ENCODE results near the gene NEK6. TPM values are rescaled to one million over a fixed set of nuclear protein-coding genes. Genes with fewer than 3 reads are reported as not detected.
A peak's percentile ranks its signal among the peaks of the same experiment; 100 is the strongest.

Gene NEK6
- polyA plus RNA-seq, 2 of the 4 experiments (the other 2 are of a cell fraction) = 26.1 to 33.7 TPM

DNA sequence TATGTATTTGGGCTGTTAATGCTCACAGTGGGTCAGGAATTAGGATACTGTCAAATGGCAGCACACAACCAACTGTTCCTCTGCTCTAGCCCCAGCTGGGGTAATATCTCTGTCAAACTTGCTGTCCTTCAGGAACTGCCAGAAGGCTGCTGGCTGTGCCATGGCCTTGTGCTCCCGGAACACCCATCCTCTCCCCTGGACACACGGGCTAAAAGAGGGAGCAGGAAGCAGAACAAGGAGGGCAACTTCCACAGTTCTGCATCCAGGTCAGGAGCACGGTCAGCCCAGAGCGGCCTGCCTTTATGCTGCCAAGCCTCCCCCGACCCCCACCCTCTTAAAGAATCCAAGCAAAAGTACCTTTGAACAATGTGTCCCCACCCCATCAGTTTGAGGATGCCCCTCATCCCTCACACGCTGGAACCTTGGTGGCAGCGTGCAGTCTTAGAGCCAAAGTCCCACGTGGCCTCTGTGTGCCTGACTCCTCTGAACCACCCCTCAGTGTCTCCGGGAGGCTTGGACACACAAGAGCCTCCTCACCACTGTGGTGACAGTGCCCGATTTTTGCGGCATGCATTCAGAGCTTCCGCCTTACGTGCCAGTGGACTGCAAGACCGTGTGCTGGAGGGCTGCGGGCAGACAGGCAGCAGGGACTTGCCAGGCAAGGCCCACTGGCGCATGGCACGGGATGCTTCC, 96.7 kb downstream of the NEK6 start:
- H3K9me3 ChIP-seq = no peaks in the 10 kb centered on the region
- no peak for TF ChIP-seq POLR2AphosphoS2 (conservative IDR thresholded peaks at IDR 0.05; ENCODE audit: low read length)
- H3K4me3 ChIP-seq = no peak overlapping the region
- no peak overlapping the region for H3K4me2 ChIP-seq
- WGBS (ENCODE audit: missing lambda C conversion rate) = 91% methylated on average over 17 of the region's 17 CpGs
- ChIA-PET CTCF (interaction anchor here (1.4 to 3.3 kb wide), 3 partner anchors 8 to 228 kb away, joined by 3 to 13 read pairs (median 7); no protein-coding TSS in a partner anchor), POLR2A (no interaction called here)
- FAIRE-seq (no peak), DNase-seq (ENCODE audit: low read depth in 1 of 2, low spot score in 1 of 2) (no peak), ATAC-seq (no peak)
- no peaks in the 10 kb centered on the region for H3K4me1 ChIP-seq
- H3K27ac ChIP-seq = 0 out of 6 replicates have a peak overlapping the region, but pooled peaks of 1 of the 2 experiments have one; percentile 7

DNA sequence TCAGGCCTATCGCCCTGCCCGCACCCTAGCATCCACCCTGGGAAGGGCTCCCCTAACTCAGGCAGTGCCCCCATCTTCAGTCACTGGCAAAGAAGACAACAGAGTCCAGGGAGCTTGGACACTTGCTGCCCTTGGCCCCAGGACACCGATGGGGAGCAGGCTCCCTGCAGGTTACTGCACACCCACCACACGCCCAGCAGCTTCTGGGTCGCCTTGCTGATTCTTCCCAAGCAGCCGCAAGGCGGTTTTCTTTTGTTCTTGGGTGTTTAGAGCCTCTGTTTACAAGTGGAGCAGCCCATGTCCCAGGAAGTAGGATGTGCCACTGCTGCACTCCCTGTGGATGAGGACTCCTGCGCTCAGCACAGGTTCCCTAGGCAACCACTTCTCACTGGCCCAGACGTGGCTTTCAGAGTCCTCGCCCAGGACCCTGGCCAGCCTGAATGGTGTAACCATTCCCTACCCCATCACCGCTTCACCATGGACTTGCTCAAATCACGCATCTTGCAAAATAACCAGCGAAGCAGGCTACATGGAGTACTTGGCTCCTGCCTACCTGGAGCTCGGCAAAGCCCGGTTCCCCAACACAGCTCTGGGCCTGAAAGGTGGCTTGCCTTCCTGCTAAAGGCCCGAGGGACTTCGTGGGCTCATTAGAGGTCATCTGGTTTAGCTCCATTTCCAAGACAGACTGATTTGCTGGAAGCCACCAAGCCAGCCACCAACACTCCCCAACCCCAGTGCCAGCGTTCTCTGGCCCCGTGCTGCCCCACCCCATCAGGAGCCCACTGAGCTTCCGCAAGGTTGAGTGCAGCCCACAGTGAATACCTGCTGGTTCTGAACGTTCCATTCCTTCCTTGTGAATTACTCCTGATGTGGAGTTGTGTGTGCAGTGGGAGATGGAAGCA, 97.5 kb downstream of the NEK6 start:
- ChIA-PET POLR2A (no interaction called here), CTCF (interaction anchor here (0.6 to 3.3 kb wide), 4 partner anchors 9 to 228 kb away, joined by 3 to 13 read pairs (median 5); no protein-coding TSS in a partner anchor)
- peak in 1 of 2 experiments; percentile 3; a peak in 2 of 6 replicates for ATAC-seq
- Histone ChIP-seq H3K27ac (no peak overlapping the region), H3K4me1 (no peaks in the 10 kb centered on the region), H3K9me3 (no peaks in the 10 kb centered on the region), H3K4me3 (no peak overlapping the region), H3K4me2 (no peak overlapping the region)
- TF ChIP-seq ZNF302 (CRISPR knock-in tag; IDR thresholded peaks at IDR 0.05) (no peak), ZFP36 (IDR thresholded peaks at IDR 0.05; ENCODE audit: borderline replicate concordance, partially characterized antibody) (no peak), GATA3 (IDR thresholded peaks at IDR 0.05; ENCODE audit: borderline replicate concordance) (no peak), FOSB (CRISPR knock-in tag; IDR thresholded peaks at IDR 0.05) (no peak), HOXB5 (CRISPR knock-in tag; IDR thresholded peaks at IDR 0.05) (no peak), POLR2AphosphoS2 (conservative IDR thresholded peaks at IDR 0.05; ENCODE audit: low read length) (no peak), JUN (IDR thresholded peaks at IDR 0.05) (no peak), HEYL (CRISPR knock-in tag; IDR thresholded peaks at IDR 0.05) (no peak), HDAC2 (IDR thresholded peaks at IDR 0.05) (no peak), FOXS1 (CRISPR knock-in tag; IDR thresholded peaks at IDR 0.05) (no peak), MAFK (IDR thresholded peaks at IDR 0.05; ENCODE audit: partially characterized antibody) (no peak), TP53 (CRISPR knock-in tag; IDR thresholded peaks at IDR 0.05) (no peak), MYC (IDR thresholded peaks at IDR 0.05; ENCODE audit: borderline replicate concordance, low read length) (no peak), SREBF2 (IDR thresholded peaks at IDR 0.05) (no peak)
- TF ChIP-seq, protein P1, sequence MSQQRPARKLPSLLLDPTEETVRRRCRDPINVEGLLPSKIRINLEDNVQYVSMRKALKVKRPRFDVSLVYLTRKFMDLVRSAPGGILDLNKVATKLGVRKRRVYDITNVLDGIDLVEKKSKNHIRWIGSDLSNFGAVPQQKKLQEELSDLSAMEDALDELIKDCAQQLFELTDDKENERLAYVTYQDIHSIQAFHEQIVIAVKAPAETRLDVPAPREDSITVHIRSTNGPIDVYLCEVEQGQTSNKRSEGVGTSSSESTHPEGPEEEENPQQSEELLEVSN (IDR thresholded peaks at IDR 0.05; ENCODE audit: borderline replicate concordance, low read depth) = no peak
- TF ChIP-seq, protein P2, sequence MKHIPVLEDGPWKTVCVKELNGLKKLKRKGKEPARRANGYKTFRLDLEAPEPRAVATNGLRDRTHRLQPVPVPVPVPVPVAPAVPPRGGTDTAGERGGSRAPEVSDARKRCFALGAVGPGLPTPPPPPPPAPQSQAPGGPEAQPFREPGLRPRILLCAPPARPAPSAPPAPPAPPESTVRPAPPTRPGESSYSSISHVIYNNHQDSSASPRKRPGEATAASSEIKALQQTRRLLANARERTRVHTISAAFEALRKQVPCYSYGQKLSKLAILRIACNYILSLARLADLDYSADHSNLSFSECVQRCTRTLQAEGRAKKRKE (CRISPR knock-in tag; IDR thresholded peaks at IDR 0.05; ENCODE audit: low read depth) = no peak
- TF ChIP-seq, protein P3, sequence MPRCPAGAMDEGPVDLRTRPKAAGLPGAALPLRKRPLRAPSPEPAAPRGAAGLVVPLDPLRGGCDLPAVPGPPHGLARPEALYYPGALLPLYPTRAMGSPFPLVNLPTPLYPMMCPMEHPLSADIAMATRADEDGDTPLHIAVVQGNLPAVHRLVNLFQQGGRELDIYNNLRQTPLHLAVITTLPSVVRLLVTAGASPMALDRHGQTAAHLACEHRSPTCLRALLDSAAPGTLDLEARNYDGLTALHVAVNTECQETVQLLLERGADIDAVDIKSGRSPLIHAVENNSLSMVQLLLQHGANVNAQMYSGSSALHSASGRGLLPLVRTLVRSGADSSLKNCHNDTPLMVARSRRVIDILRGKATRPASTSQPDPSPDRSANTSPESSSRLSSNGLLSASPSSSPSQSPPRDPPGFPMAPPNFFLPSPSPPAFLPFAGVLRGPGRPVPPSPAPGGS (IDR thresholded peaks at IDR 0.05) = no peak
- FAIRE-seq = no peak
- WGBS (ENCODE audit: missing lambda C conversion rate) = 94% methylated on average over 20 of the region's 21 CpGs
- no peak for DNase-seq (ENCODE audit: low read depth in 1 of 2, low spot score in 1 of 2)
